Right ventricle myocardium inferior (tissue), 1 donor: ENCODE data around the gene S100A1. TPM values are rescaled to one million over a fixed set of nuclear protein-coding genes. Genes with fewer than 3 reads are reported as not detected.
A peak's percentile ranks its signal among the peaks of the same experiment; 100 is the strongest.
"Not testable (repeated sequence)": the region's sequence is repeated elsewhere in the genome, so short reads cannot be mapped to it uniquely, and the experiment has no call there.

Source experiments
- ATAC-seq: fragments of 200-7000 bp; cut with Tn5 transposase; one replicate; pipeline ENCODE4 v1.9.1; 2020; ENCODE audit warnings: mild to moderate bottlenecking, moderate library complexity
- DNase-seq: peaks from one replicate; pipeline ENCODE4 v3.0.0; 2021; ENCODE audit errors: missing footprints
- intact Hi-C: fragments of 100-400 bp; cut with DNase I; formaldehyde crosslinking; loops from one replicate; pipeline ENCODE4 v1.11.0; 2022
- total RNA-seq: library from RNA; stranded (reverse); fragmentation: NEBNext Ultra II Directional; extraction: Animal tissue kit (Norgen Biotek cat#: 25700); gene quantifications from one replicate; pipeline ENCODE4 v1.2.1, GENCODE V29; 2021
- donor health status: DM: no; HTN: yes; CAD: no; lungs with severe emphysema.

Gene S100A1
- total RNA-seq, 1 donor from 2014 or later: 2,065 TPM

DNA sequence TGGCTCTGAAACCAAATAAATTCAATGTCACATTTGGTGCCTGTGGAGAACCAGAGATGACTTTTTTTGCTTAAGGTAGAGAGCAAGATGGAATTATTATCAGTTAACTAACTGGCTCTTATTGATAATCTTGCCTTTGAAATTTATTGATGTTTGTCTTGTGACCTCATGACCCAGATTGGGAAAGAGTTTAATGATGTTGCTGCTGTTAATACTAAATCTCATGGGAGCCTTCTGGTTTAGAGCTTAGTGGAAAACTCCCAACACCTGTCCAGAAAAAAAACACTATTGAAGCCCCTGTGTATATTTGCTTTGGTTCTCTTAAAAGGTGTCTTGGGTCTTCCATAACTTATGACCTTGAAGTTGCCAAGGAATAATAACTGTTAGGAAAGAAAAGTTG, 15.6 kb downstream of the S100A1 start:
- intact Hi-C loops: no loop called here
- DNase-seq (no peak), ATAC-seq (no peak)

DNA sequence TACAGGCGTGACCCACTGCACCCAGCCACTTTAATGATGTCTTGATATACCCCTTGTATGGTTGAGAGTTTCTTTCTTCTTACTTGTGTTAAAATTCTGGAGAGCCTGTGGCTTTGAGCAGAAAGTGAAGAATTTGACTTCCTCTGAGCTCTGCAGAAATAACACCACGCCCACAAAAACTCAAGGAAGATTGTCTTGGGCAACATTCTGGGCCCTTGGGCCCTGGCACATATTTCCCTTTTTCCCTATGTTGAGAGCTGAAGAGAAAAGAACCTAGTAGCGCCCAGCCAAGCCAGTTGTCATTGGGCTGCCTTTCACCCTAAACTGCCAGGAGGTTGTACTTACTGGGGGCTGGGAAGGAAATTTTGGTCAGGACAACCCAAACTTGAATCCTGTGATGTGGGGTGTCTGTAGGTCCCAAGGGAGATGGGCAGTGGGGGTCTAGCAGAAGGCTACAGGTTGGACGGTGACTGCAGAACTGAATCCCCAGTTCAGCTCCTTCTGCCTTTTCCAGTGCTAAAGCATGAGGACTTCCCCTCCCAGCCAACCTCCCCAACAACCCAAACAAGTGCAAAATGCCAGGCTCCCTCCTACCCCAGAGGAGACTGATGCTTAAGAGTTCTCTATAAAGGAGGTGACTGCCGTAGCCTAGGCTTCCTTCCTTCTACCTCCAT, 18.6 kb downstream of the S100A1 start:
- peak; percentile 10 for ATAC-seq
- DNase-seq: no peak

DNA sequence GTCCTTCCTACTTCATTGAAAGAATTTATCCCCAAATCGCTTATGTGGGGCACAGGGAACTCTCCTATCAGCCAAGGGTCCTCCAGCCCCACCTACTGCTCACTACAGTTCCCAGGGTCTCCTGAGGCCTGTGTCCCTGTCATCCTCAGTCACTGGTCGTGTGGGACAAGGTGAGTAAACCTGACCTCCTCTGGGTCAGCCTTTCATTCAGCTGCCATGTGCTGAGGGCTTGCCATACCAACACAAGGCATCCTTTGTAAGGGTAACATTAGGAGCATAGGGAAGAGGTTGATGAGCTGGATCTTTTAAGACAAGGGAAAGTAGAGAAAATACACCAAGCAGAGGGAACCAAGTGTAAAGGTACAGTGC, 19.1 kb downstream of the S100A1 start:
- ATAC-seq (peak; percentile 43), DNase-seq (no peak)
- intact Hi-C loops: no loop called here

More for the DNA sequence above, 18.6 kb downstream of the S100A1 start:
- intact Hi-C loops: no loop called here

DNA sequence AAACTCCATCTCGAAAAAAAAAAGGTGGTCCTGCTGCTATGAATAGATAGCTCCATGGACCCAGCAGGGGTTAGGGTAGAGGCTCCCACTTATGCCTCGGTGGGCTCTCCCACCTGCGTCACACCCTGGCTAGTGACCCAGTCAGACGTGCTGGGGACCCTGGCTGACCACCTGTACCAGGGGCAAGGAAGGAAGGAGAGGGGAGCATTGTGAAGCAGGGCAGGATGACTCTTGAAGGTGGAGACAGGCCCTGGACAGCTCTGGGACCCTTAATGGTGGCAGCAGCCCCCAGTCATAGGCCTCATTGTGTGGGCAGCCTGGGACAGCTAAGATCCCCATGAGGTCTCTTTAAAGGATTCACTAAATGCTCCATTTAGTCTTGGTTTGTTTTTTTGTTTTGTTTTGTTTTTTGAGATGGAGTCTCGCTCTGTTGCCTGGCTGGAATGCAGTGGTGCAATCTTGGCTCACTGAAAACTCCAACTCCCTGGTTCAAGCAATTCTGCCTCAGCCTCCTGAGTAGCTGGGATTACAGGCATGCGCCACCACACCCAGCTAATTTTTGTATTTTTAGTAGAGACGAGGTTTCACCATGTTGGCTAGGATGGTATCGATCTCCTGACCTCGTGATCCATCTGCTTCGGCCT, 19.9 kb downstream of the S100A1 start:
- intact Hi-C loops: no loop called here
- no peak for DNase-seq
- ATAC-seq: no peak

DNA sequence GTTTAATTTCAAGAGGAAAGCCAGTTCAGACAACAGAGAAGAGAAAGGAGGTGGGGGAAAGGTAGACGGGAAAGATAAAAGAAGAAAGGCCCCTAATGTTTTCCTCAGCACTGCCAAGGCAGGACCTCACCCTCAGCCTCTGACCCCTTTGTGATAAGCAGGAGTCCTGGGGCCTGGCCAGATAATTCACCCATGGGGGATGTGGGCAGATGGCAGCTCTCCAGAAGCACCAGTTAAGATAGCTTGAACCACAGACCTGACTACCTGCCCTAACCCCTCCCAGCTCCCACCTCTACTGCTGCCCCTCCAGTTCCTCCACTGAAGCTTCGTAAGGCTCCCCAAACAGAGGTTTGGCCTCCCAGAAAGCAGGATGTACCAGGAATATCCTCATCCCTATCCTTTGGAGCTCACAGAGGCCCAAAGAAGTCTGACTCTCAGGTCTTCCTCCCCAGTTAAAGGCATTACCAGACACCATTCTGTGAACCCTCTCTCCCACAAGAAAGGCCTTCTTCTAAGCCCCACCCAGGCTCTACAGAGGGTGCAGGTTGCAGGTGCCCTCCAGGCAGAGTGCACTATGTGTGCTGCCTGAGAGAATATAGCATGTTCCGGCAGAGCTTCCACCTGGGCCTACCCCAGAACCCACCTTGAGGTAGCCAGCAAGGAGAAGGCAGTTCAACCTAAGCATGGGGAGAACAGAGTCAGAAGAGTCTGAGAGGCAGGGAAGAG, 21.1 kb downstream of the S100A1 start:
- intact Hi-C loops: no loop called here
- ATAC-seq: no peak
- DNase-seq: no peak

DNA sequence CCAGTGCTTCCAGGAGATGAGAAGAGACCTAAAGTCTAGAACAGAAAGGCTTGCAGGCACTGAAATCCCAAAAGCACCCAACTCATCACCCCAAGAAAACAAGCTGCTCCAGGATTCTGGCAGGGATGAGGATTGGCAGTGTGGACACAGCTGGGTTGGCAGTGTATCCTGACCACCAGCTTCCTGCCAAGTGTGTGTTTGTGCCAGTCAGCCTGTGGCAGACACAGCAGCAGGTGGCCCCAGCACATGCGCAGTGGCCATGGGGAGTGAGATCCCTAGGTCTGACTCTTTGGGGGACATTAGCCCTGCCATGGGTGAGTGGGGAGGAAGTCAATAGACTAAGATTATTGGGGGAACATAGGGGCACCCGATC, 21.6 kb downstream of the S100A1 start:
- intact Hi-C loops: loop anchor here (10.0 kb wide), 1 partner anchor 135 kb away; no protein-coding TSS in a partner anchor
- DNase-seq (no peak), ATAC-seq (peak; percentile 71)

DNA sequence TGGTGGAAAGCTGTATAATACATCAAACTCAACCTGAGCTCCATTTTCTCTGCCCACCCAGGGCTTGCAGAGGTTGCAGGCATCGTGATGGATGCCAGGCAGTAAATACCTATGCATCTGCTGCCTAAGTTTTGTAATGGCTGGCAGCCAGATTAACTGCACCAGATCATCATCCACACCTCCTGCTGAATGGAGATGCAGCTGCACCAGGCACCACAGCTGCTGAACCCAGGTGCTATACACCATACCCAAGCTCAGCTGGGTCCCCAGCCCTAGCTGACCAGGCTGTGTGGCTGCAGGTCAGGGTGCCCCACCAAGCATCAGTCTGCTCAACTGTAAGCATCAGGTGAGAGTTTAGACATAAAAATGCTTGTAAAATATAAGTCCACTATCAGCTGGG, 23.5 kb downstream of the S100A1 start:
- DNase-seq: no peak
- no peak for ATAC-seq

DNA sequence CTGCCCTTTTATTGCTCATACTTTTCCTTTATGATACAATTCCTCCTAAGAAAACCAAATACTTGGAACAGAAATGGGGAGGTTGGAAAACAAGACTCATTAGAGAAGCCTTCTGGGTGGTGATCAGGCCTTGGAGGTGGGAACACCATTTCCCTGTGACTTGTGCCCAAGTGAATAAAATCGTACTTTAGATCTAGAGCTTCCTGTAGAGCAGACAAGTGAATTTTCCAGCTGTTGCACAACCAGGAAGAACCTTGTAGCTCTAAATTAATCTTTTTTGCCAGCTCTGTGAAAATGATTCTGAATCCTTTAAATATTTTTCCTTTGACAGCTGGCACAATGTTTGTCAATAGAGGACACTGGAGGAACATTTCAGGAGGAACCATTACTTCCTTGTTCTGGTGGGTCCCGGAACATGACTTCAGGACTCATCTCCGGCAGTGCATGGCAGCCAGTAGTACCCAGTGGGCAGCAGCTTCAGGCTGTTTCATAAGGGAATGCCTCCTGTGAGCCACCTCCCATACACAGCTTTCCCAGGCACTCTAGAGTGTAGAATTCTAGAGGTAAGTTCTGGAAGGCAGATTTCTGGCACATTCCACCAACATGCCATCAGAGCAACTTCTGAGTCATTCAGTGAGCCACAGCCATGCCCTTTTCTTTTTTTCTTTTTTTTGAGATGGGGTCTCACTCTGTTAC, 24.7 kb downstream of the S100A1 start:
- DNase-seq: no peak

More for the DNA sequence above, 23.5 kb downstream of the S100A1 start:
- intact Hi-C loops: loop anchor here (10.0 kb wide), 1 partner anchor 137 kb away; no protein-coding TSS in a partner anchor

DNA sequence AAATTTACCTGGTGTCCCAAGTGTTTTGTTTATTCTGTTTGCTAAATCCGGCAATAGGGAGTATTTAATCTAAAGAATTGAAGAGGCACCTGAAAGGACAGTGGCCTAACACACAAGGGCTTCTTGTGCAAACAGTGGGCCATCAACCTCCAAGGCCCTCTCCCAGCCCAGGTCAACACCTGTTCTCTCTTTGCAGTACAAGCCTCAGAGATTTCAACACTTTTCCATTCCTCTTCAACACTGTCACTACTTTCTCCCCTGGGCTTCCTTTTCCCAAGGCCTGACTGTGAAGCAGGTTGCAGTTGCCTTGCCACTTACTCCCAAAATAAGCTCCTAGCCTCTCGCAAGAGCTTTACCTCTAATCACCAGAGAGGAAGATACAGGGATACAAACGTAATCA, 27.1 kb downstream of the S100A1 start:
- no peak for DNase-seq
- ATAC-seq: no peak
- intact Hi-C loops: loop anchor here (5.0 to 10.0 kb wide), 2 partner anchors 83 to 141 kb away; no protein-coding TSS in a partner anchor

More for the DNA sequence above, 24.7 kb downstream of the S100A1 start:
- ATAC-seq: peak; percentile 47
- intact Hi-C loops: loop anchor here (10.0 kb wide), 1 partner anchor 138 kb away; no protein-coding TSS in a partner anchor

DNA sequence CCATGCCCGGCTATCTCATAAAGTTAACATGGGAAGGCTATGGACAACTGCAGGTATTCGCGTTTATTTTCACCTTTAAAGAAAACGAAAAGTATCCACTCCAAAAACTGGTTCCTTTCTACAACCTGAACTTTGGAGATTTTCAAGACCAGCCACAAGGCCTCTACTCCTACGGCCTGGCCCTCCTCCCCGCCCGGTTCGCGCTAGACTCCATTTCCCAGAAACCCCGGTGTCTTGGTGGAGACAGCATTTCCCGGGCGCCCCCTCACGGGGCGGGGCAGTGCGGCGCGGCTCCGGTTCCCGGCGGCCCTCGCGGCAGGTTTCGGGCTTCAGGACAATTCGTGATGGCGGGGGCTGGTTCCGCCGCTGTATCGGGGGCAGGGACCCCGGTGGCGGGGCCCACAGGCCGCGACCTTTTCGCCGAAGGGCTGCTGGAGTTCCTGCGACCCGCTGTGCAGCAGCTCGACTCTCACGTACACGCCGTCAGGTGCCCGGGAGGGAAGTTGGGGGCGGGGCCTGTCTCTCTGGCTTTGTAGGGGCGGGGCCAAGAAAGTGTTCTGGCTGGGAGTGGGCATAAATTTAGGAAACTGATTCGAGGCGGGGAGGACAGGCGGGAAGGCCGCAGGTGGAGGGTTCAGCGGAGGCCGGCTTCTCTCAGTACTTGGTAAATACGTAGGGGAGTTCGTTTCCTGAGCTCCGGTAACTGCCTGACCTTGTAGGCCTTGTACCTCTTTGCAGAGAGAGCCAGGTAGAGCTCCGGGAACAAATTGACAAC, 30.4 kb downstream of the S100A1 start, which contains the start of gene SNAPIN:
TSS of gene SNAPIN (plus strand) at position 304 of the 775 bp plus-strand sequence. CDS start at position 345, 41 bp downstream.
- peak; percentile 99 for ATAC-seq
- DNase-seq: peak; percentile 95
- intact Hi-C loops: loop anchor here (5.0 to 10.0 kb wide), 2 partner anchors 86 to 144 kb away; no protein-coding TSS in a partner anchor

DNA sequence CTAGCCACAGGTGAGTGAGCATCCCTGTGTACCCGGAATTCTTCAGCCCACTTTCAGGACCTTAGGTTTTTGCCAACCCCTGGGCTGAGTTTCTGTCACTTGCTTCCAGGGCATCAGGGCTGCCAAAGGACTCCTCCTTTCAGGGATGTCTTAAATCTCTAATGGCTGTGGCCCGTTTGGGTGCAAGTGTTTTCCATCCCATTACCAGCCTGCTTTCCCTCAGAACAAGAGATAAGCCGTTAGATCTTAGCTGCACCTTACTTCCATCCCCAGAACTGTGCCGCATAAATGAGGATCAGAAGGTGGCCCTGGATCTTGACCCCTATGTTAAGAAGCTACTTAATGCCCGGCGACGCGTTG, 30.9 kb downstream of the S100A1 start:
- DNase-seq (no peak), ATAC-seq (no peak)
- intact Hi-C loops: loop anchor here (5.0 to 10.0 kb wide), 2 partner anchors 87 to 144 kb away; no protein-coding TSS in a partner anchor

DNA sequence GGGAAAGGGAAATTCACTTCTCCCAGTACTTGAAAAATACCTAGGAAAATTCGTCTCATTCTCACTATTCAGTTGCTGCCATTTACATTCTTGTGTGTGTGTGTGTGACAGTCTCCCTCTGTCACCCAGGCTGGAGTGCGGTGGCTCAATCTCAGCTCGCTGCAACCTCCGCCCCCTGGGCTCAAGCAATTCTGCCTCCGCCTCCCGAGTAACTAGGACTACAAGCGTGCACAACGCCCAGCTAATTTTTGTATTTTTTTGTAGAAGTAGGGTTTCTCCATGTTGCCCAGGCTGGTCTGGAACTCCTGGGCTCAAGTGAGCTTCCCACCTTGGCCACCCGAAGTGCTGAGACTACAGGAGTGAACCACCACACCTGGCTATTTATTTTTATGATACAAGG, 31.4 kb downstream of the S100A1 start:
- no peak for ATAC-seq
- DNase-seq: no peak
- intact Hi-C loops: loop anchor here (5.0 to 10.0 kb wide), 2 partner anchors 87 to 145 kb away; no protein-coding TSS in a partner anchor

DNA sequence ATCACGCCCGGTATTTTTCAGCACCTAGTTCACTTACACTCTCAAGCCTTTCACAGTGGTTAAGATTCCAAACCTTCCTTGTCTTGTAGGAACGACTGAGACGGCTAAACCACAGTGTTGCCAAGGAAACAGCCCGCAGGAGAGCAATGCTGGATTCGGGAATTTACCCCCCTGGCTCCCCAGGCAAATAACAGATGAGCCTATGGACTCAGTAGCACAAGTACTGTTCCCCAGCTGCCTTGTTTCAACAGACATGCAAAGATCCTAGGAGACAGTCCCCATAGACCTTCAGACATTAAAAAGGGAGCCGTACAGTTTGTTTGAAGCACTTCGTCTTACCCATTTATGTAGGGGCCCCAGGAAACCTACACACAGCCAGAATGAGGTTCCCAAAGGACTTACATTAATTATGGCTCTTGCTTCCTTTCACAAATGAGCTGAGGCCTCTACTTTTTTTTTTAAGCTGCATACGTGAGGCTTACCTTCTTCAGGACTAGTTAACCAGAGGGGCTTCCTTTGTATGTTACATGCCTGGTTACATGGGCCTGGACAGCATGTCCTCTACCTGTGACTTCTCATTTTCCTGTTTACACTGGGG, 33.0 kb downstream of the S100A1 start:
- ATAC-seq (no peak), DNase-seq (no peak)
- intact Hi-C loops: no loop called here

DNA sequence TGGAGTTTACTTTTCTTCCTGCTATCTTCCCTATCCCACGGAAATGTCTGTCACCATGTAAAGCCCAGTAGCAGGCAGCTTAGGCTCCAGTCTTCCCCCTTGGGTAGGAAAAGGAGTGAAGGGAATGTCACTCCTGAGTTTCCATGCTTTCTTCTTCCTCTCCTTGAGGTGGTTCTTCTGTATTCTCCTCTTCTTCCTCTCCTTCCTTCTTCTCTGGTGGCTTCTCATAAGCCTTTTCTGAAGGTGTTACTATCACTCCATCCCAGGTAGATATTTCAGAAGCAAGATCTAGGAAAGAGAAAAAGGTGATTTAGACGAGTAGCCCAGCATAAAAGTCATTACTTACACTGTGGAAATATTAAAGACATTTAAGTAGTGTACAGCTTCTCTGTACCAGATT, 34.0 kb downstream of the S100A1 start:
- intact Hi-C loops: no loop called here

DNA sequence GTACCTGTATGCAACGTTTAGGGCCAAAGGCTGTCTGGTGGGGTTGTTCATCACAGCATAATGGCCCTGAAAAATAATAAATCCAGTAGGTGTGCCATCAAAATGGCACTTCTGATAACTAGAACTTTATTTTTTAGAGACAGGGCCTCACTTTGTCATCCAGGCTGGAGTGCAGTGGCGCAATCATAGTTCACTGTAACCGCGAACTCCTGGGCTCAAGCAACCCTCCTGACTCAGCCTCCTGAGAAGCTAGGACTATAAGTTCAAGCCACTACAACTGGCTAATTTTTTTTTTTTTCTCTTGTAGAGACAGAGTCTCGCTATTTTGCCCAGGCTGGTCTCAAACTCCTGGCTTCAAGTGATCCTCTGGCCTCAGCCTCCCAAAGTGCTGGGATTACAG, 35.0 kb downstream of the S100A1 start:
- intact Hi-C loops: no loop called here
- no peak for DNase-seq
- ATAC-seq: no peak

More for the DNA sequence above, 34.0 kb downstream of the S100A1 start:
- no peak for ATAC-seq
- no peak for DNase-seq

DNA sequence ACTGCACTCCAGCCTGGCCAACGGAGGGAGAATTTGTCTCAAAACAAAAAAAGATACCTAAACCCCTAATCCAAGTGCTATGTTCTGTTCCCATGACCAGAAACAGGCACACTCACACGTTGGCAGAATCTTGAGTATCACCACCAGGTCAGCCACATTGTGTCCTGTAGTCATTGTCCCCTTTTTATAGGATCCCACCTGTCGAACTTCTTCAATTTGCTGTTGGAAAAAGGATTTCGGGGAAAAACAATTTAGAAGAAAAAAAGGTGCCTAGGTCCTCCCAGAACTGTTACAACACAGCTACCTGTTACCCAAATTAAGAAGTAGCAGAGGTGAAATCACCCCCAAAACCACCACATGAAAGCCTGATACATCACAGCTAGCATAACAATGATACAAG, 39.2 kb downstream of the S100A1 start:
- ATAC-seq (no peak), DNase-seq (no peak)
- intact Hi-C loops: no loop called here

DNA sequence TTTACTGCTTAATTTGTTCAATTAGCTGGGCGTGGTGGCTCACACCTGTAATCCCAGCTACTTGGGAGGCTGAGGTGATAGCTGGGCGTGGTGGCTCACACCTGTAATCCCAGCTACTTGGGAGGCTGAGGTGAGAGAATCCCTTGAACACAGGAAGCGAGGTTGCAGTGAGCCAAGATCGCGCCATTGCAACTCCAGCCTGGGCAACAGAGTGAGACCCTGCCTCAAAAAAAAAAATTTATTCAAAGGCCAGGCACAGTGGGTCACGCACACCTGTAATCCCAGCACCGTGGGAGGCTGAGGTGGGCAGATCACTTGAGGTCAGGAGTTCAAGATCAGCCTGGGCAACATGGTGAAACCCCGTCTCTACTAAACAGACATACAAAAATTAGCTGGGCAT, 40.4 kb downstream of the S100A1 start:
- DNase-seq, intact Hi-C loops, ATAC-seq: not testable (repeated sequence)

DNA sequence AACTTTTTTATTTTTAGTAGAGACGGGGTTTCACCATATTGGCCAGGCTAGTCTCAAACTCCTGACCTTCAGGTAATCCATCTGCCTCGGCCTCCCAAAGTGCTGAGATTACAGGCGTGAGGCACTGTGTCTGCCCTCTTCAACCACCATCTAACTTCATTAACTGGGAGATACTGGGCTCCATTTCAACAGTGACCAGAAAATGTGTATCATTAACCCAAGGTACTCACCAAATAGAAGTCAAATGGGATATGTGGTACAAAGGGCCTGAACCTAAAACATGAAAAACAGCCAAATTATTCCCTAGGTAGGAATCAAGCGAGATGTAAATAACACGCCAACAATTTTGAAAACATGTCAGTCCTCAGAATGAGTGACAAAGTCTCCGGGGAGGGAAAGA, 41.4 kb downstream of the S100A1 start:
- DNase-seq (no peak), ATAC-seq (no peak)
- intact Hi-C loops: loop anchor here (2.0 to 10.0 kb wide), 3 partner anchors 35 to 315 kb away; partner anchors contain the start of genes CHTOP and S100A9
